Left renal pelvis (tissue), 4 donors: ENCODE results near the gene SLC18B1. TPM values are rescaled to one million over a fixed set of nuclear protein-coding genes. Genes with fewer than 3 reads are reported as not detected.

Experiments used
- DNase-seq, 4 donors: peaks; one replicate each; pipeline ENCODE4 v3.0.0-alpha.2; 2013; ENCODE audit warnings: low read depth in 4 of 4, low spot score in 3 of 4
- polyA plus RNA-seq, 4 donors: library from polyadenylated mRNA; unstranded; fragments of 120-200 nt; gene quantifications; one replicate each; pipeline ENCODE4 v1.2.1, GENCODE V29; 2013; ENCODE audit not compliant: insufficient read length in 4 of 4

Gene SLC18B1
- polyA plus RNA-seq, 4 donors = 31.3 to 40.7 (median 33.7) TPM

DNA sequence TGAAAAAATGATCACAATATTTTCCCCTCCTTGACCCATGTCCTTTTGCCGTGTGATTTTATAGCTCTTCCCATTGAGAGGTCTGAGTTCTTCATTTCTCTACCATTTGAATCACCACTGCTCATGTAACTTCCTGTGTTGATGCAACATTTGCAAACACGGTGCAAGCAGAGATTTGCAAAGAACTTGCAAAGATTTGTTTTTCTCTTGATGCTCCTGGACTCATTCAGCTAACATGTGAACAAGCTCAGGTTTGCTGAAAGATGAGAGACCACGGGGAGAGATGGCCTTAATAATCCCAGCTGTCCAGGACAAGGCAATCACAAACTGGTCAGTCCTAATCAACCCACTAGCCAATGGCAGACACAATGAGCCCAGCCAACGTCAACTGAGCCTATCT, 49.3 kb downstream of the SLC18B1 start:
- DNase-seq = no peak

DNA sequence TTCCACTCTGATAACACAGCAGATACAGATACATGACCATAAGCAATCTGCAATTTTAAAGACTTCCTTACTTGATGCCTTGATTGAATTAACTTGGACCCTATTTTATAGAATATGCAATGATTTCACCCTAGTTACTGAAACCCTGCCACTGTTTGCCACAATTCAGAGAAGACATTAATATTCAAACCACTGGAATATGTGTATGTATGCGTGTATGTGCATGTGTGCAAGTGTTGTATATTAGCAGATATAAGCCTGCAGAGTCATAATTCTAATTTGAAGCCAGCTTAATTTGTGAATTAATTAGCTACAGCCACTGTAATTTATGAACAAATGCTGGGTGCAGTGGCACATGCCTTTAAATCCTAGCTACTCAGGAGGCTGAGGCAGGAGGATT, 50.0 kb downstream of the SLC18B1 start:
- DNase-seq = no peak

DNA sequence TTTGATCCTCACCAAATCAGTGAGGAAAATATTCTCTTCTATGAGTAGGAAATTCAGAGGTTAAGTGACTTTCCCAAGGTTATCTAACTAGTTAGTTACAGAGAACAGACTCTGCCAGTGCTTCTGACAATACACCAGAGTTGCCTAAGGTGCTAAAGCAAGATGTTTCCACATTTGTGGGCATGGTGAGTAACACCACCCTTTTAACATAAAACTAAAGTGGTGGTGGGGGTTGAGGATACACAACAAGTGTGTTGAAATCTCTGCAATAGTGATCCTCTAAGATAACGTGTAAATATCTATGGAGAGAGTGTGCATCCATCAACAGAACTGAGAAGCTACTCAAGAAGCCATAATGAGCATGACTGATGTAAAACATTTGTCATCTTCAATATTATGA, 52.4 kb downstream of the SLC18B1 start:
- no peak for DNase-seq

DNA sequence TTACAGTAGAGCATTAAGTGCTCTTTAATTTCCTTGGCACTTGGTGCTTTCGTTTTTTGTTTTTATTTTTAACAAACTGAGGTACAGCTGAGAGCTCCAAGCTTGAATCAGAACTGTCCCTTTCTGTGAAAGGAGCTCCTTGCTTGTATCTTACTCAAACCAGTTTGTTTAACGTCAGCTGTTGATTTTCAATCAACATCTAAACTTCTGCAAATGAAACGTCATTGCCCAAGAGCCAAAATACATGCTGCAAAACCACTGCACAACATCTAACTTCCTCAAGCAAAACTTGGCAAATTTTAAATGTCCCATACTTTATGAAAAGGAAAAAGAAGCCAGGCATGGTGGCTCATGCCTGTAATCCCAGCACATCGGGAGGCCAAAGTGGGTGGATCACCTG, 55.9 kb downstream of the SLC18B1 start:
- no peak for DNase-seq

DNA sequence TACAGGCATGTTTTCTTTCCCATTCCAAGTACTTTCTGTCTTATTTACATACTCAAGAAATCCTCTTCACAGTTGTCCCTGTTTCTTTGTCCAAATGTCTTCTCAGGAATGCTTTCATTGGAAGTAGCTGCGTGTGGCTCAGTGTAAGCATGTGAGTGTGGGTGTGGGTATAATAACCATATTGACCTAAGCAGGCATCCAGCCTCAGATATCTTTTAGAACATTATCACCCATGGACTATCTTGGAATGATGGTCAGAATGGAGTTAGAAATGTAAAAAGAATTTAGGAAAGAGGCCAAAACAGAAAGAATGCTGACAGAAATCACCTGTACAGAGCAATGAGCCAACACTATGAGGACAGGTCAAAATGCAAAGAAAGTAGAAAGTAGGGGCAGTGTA, 57.2 kb downstream of the SLC18B1 start:
- DNase-seq = no peak

DNA sequence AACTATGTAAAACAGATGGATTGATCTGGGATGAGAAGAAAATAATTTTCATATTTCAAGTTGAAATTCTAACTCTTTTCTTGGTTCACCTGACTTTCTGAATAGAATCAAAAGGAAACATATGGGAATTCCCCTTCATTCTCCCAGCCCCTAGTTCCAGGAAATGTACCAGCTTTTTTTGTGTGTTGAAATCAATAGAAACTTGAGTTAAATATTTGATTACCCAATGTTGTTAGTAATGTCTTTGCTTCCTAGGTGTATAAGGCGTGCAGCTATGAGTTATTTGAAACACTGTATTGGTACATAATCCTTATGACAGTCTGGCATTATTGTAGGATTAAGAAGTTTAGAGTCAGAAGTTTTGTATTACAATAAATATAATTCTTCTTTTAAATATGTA, 62.2 kb downstream of the SLC18B1 start:
- no peak for DNase-seq

DNA sequence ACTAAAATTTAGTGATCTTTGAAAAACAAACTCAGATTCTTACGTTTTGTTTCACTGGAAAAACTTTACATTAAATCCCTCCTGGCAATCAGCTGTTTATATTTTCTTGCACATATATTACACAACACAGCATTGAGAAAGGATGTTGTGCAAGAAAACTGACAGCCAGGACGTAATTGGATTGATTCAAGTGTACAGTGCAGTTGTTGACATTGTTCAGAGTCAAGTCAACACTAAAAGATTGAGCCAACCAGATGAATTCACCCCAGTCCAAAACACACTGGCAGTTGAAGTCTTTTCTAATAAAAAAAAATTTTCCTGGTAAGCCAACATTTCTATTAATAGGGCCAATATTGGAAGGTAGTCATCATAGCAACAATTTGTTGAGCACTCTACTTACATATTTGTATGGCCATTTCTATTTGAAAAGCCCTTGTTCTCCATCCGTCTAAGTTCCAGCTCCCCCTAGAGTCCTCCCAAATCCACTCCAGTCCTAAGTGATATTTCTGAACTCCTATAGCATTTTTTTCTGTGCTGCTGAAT, 63.7 kb downstream of the SLC18B1 start:
- DNase-seq = no peak

DNA sequence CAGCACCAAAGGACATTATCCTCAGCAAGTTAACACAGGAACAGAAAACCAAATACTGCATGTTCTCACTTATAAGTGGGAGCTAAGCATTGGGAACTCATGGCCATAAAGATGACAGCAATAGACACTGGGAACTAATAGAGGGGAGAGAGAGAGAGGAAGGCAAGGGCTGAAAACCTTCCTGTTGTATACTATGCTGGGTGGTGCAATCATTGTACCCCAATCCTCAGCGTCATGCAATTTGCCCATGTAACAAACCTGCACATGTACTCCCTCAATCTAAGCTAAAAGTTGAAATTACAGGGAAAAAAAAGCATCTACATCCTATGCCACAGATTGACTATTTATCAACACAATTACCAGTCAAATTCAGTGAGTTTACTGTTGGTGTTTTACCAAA, 64.6 kb downstream of the SLC18B1 start:
- DNase-seq = no peak

DNA sequence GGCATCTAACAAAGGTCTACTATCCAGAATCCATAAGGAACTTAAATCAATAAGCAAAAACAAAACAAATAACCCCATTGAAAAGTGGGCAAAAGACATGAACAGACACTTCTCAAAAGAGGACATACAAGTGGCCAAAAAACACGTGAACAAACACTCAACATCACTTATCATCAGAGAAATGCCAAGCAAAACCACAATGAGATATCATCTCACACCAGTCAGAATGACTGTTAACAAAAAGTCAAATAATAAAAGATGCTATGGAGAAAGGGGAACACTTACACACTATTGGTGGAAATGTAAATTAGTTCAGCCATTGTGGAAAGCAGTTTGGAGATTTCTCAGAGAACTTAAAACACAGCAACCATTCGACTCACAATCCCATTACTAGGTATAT, 65.2 kb downstream of the SLC18B1 start:
- no peak for DNase-seq

DNA sequence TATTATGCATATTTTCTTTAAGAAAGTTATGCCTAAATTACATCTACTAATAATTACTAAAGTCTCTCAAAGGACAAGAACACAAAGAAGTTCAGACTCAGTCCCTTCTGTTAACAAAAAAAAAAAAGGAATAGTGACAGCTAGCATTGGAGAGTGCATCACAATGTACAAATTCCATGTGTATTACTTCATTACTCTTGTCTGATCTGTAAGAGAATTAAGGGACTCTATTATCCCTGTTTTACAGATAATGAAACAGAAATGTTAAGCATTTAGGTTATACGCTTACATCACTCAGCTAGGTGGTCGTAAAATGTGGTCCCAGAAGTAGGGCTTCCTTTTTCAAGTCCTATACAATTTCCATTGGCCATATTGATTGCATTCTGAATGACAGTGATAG, 67.4 kb downstream of the SLC18B1 start:
- DNase-seq = no peak

DNA sequence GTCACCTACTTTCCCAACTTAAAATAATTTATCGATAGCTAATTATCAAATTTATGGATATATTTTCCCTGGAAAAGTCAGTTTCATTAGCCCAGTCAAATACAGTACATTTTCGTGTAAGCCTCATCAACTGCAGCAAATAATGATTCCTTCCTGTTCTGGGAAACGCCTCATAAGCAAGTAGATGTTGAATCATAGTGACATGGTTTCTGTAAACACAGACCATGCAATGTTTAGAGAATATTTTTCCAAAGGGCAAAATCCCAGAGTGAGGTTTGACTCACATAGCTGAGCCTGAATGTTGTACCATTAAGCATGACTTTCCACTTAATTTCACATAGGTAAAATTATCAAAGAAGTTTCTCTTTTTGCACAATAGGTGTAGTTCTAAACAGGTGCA, 67.9 kb downstream of the SLC18B1 start:
- DNase-seq = no peak

DNA sequence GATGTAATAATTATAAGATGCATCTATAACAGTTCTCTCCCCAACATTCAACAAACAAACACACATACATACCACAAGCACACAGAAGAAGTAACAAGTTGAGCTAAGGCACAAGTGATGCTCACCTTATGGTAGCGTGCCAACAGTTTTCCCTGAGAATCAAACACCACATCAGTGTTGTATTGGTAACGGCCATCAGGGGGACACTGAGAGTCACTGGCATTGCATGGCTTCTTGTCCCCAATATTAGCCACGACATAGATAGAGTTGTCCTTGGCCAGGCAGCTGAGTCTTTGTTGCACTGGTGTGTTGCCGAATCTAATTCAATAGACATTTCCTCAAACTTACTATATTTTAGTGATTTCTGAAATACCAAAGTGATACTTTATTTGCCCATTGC, 69.8 kb downstream of the SLC18B1 start:
- DNase-seq = no peak

DNA sequence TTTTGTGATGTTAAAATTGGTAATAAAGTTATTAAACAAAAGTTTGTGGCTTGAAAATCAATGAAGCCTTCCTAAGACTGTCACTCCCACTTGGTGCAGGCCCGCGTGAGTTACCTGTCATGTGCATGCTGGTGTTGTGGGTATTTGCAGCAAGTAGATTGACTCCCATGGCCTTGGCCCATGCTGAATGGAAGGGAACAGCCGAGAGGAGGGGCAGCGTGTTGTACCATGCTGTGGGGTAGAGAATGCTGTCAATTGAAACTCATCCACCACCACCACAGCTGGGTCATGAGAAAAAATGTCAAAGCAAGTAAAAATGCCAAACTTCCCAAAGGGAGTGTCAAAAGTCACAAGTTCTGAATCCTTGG, 71.8 kb downstream of the SLC18B1 start:
- DNase-seq = no peak

DNA sequence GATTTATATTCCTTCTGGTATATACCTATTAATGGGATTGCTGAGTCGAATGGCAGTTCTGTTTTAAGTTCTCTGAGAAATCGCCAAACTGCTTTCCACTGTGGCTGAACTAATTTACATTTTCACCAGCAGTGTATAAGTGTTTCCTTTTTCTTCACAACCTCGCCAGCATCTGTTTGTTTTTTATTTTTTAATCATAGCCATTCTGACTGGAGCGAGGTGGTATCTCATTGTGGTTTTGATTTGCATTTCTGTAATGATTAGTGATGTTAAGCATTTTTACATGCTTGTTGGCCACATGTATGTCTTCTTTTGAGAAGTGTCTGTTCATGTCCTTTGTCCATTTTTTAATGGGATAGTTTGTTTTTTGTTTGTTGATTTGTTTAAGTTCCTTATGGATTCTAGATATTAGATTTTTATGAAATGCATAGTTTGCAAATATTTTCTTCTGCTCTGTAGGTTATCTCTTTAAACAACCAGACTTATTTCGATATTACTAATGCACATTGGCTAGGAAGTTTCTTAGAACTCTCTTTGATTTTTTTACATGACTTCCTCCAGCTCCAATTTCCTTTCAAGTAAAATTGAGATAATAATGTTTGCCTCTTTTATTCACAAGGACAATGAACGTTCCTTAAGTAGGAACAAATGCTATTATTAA, 72.4 kb downstream of the SLC18B1 start:
- DNase-seq = no peak

DNA sequence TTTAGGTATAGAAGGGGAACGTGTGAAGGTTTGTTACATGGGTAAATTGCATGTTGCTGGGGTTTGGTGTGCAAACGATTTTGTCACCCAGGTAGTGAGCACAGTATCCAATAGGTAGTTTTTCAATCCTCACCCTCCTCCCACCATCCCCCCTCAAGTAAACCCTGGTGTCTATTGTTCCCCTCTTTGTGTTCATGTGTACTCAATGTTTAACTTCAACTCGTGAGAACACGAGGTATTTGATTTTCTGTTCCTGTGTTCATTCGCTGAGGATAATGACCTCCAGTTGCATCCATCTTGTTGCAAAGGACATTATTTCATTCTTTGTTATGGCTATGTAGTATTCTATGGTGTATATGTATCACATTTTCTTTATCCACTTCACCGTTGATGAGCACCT, 73.0 kb downstream of the SLC18B1 start:
- no peak for DNase-seq

DNA sequence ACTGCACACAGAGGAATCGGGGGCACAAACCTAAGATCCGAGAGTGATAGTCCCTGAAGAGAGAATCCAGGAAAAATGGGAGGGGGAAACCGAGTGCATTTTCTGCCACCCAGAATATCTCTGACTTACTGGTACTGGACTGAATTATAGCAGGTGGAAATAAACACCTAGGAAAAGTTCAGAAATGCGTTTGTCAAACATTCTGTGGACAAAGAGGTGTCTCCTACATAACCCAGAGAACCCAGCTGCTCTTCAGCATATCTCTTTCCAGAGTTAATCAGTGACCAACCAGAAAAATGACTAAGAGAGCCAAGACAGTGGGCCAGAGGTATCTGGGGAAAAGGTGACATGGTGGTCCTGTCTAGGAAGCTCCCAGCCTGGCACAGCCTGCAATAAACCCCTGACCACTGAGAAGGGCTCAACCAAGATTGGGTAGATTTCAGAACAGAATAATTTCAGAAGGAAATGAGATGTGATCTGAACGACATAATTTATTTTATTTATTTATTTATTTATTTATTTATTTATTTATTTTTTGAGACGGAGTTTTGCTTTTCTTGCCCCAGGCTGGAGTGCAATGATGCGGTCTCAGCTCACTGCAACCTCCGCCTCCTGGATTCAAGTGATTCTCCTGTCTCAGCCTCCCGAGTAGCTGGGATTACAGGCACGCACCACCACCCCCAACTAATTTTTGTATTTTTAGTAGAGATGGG, 78.5 kb downstream of the SLC18B1 start:
- DNase-seq = no peak

Other genes starting within 250 kb of the SLC18B1 start
- gene TAAR8, start 246.0 kb downstream of the SLC18B1 start, polyA plus RNA-seq = not detected
- under 1 TPM in 1 of 4 donors, not detected in 3; 0.17 TPM for gene TAAR6, start 228.3 kb downstream of the SLC18B1 start, polyA plus RNA-seq
- not detected for gene TAAR5, start 208.9 kb downstream of the SLC18B1 start, polyA plus RNA-seq
- gene TAAR2, start 174.4 kb downstream of the SLC18B1 start, polyA plus RNA-seq = not detected
- gene TAAR1, start 139.5 kb downstream of the SLC18B1 start, polyA plus RNA-seq = under 1 TPM in 3 of 4 donors, not detected in 1; 0.15 to 0.32 (median 0.17) TPM
- gene VNN1, start 84.6 kb downstream of the SLC18B1 start, polyA plus RNA-seq = 1 to 10 TPM in 1 of 4 donors, under 1 TPM in 3; 0.09 to 1.5 (median 0.19) TPM
- gene VNN2, start 40.7 kb downstream of the SLC18B1 start, polyA plus RNA-seq = 1 to 10 TPM; 2.0 to 2.6 (median 2.5) TPM
- 1,000 to 10,000 TPM; 1,868 to 2,354 (median 1,911) TPM for gene RPS12, start 15.9 kb upstream of the SLC18B1 start, polyA plus RNA-seq